Choroid plexus epithelial cell (primary cell): Measurements from ENCODE around the gene UNC5C.

Source experiments
- DNase-seq: peaks from one replicate; pipeline ENCODE4 v3.0.0-alpha.2; 2010; ENCODE audit warnings: low read depth
- H3K4me3 ChIP-seq: 2 replicates; pipeline ENCODE4 v1.5.1; 2011; ENCODE audit warnings: low read depth, mild to moderate bottlenecking, control low read depth, low read length, moderate library complexity
- CTCF ChIP-seq: conservative IDR thresholded peaks from 2 replicates; pipeline ENCODE4 v1.5.1; 2011; ENCODE audit warnings: low read depth, mild to moderate bottlenecking, control low read depth, inconsistent platforms, low read length, moderate library complexity

Gene UNC5C

GRCh38 chr4:95533254-95533653 is 15.5 kb downstream of the UNC5C start:
- TF ChIP-seq CTCF = no peak
- no peak overlapping the region for H3K4me3 ChIP-seq
- no peak for DNase-seq

- DNase-seq = no peak
- H3K4me3 ChIP-seq = no peak overlapping the region
- no peak for TF ChIP-seq CTCF
Measured at GRCh38 chr4:95532305-95532704, 16.5 kb downstream of the UNC5C start.

- no peak for DNase-seq
- TF ChIP-seq CTCF = no peak
- no peak overlapping the region for H3K4me3 ChIP-seq
Measured at GRCh38 chr4:95531141-95531540, 17.6 kb downstream of the UNC5C start.

- no peak overlapping the region for H3K4me3 ChIP-seq
- TF ChIP-seq CTCF = no peak
- no peak for DNase-seq
Measured at GRCh38 chr4:95529946-95530345, 18.8 kb downstream of the UNC5C start.

- DNase-seq = peak; percentile 47
- TF ChIP-seq CTCF = no peak
- no peak overlapping the region for H3K4me3 ChIP-seq
Measured at GRCh38 chr4:95528388-95528948, 20.3 kb downstream of the UNC5C start.

GRCh38 chr4:95526075-95526474 is 22.7 kb downstream of the UNC5C start:
- no peak for DNase-seq
- H3K4me3 ChIP-seq = no peak overlapping the region
- TF ChIP-seq CTCF = no peak

- TF ChIP-seq CTCF = no peak
- DNase-seq = no peak
- H3K4me3 ChIP-seq = no peak overlapping the region
Measured at GRCh38 chr4:95524729-95525128, 24.0 kb downstream of the UNC5C start.
